GM19463 (cell line): ENCODE results near the gene PROX2.
A peak's percentile ranks its signal among the peaks of the same experiment; 100 is the strongest.

Experiments used
- ATAC-seq: cut with Tn5 transposase; IDR thresholded peaks from one replicate; pipeline ENCODE4 v1.9.1; 2021; ENCODE audit warnings: mild to moderate bottlenecking, moderate library complexity; ENCODE audit not compliant: unreplicated experiment

The PROX2 gene

DNA sequence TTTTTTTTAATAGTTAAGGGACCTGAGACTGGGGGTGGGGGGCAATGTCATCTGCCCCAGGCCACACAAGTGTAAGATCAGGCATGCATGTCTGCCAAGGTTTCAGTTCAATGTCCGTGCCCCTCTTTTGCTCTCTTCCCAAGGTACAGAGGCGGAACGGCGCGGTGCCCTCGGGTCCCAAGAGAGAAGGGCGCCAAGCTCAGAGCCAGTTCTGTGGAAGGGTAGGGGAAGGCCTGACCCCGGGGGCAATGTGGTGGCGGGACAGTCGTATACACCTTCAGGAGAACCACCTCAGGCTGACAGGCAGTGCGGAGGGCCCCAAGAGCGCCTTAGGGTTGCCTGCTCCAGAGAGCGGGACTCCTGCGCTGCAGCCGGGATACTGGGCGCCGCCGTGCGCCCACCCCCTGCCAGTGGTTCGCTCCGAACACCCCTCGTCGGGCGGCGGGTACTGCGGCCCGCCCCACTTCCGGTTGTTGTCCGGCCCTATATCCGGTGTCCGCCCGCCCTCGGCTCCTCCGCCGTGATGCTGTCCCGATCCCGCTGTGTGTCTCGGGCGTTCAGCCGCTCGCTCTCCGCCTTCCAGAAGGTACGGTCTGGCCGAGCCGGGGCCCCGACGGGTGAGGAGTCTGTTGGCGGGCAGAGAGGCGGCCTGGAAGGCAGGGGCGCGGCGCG is 5.6 kb upstream of the PROX2 start, which contains the start of gene DLST:
Gene DLST, plus strand, starts transcription at position 486 of the 672 bp plus-strand sequence. Its CDS starts 38 bp downstream, at position 524.
- ATAC-seq, result peak; percentile 95

DNA sequence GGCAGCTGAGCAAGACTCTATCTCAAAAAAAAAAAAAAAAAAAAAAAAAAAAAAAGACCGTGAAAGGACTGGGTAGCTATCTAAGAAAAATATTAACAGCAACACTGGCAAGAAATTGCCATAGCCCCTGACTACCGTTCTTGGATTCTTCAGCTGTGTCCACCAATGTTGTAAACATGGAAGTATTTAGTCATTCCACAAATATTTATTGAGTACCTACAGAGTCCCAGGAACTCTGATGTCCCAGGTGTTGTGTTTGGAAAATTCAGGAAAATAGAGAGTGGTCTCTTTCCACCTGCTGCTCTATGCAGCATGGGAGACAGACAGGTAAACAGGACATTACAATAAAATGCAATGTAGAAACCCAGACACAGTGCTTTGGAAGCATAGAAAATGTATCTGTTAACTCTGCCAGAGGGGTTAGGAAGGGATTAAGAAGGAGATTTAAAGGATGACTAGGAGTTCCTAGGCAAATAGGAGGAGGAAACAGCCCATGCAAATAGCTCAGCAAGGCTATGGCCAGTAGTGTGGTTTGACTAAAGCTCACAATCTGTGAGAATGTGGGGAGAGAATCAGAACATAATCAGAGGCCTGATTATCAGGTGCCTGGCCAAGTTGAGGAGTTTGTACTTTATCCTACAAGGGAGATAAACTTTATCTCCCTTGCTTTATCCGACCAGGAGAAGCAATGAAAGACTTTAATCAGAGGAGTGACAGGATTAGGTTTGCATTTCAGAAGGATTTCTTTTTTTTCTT is 3.7 kb upstream of the PROX2 start:
- ATAC-seq, result no peak

DNA sequence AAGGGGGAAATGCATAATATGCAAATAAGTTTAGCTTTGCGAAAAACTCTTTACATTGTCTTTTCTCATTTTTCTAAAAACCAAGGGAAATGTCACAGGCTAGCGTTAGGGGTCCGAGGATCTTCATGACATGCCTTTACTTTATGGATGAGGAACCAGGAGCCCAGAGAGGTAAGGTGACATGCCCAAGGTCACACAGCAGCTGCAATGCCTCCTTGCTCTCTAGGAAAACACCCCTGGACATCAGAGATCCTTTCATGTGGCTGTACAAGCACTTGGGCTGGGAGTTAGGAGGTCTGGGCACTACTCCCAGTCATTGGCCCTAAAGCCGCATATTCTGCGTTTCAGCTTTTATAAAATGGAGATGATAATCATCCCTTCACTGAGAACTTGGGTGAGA is 741 bp downstream of the PROX2 start:
- ATAC-seq, result no peak

DNA sequence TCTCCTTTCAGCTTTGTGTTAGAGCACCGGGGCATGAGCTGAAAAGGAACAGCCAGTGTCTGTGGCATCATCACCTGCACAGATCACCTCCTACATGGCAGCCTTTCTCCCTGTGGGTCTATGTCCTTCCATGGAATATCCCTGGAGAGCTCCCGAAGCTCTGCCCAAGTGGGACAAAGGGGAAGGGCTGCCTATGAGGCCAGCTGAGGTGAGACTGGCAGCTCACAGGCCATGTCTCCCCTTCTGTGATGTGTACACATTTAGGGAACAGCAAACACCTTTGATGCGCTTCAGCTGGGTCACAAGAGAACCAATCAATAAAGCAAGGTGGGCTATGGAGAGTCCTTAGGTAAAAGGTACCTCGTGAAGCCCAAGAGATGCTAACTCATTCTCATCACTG is 4.1 kb downstream of the PROX2 start:
- no peak for ATAC-seq

DNA sequence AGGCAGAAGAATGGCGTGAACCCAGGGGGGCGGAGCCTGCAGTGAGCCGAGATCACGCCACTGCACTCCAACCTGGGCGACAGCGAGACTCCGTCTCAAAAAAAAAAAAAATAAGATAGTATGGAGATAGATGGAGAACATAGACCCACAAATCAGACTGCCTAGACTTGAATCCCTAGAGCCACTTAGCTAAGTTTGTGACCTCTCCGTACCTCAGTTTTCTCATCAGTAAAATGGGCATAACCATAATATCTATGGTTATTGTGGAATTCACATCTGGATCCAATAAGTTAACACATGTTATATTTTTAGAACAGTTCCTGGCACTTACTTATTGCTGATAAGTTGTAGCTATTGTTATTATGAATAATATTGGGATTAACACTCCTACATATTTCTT is 7.2 kb downstream of the PROX2 start:
- no peak for ATAC-seq

DNA sequence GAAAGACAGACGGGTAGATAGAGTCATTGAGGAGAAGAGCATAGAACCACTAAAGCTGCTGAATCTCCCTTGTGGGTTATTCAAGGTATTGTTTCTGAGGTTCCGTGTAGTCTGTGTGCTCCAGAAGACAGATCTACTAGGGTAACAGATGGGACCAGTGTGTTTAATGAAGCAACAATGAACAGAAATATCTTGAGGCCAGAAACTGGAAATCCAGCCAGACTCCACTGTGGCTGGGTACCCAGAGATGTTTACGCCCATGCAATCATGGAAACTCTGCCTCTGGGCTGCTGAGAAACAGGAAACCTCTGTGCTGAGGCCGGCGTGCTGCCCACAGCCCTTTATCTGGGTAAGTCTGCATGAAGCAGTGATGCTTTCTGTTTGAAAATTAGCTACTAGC is 8.3 kb downstream of the PROX2 start:
- ATAC-seq, result no peak

DNA sequence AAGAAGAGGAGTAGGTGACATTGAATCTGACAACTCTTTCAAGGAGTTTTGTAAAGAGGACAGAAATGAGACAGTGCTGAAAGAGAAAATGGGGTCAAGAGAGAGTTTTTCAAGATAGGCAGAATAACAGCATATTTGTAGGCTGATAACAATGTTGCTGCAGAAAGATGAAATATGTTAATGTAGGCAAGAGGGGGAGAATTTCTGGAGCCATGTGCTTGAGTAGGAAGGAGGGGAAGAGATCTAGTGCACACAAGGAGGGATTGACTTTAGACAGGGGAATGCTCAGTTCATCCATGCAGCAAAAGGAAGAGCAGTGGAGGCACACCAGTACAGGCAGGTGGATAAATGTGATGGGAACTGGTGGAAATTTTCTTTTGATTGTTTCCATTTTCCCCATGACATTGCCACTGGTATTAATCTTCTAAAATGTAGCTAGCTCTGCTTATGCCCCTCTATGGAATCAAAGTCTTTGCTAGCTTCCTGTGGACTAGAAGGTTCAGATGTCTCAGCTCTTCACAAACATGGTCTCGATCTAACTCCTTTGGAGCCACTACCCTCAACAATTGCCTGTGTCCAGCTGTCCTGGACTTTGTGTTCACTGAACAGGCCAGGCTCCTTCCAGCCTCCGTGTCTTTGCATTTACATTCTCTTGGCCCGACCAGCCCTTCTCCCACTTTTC is 9.1 kb downstream of the PROX2 start:
- no peak for ATAC-seq

DNA sequence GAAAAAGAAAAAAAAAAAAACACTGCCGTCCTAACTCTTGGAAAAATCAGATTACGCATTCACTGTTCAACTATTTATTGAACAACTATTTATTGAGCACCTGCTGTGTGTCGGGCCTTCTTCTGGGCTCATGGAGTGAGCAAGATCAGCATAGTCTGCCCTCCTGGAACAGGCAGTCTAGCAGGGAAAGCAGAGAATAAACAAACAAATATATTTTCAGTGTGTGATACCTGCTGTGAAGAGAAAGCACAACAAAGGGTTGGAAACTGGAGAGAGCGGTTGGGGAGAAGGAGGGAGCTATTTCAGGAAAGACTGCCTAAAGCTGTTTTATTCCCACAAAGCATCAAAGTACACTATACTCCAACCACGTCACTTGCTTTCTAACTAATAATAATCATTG is 10.8 kb downstream of the PROX2 start:
- ATAC-seq, result no peak

DNA sequence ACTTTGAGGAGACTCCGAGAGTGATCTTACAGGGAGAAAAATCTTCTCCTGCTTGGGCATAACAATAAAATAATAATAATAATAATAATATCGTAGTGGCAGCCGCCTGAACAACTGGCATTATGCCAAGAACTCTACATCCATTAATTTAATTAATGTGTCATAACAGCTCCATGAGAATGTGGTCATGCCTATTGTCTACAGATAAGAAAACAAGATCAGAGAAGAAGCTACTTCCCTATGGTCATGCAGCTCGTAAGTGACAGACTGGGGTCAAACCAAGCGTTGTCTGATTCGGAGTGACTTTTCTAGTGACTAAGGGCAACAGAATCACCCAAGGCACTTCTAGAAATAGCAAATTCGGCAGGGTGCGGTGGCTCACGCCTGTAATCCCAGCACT is 11.7 kb downstream of the PROX2 start:
- ATAC-seq, result no peak

DNA sequence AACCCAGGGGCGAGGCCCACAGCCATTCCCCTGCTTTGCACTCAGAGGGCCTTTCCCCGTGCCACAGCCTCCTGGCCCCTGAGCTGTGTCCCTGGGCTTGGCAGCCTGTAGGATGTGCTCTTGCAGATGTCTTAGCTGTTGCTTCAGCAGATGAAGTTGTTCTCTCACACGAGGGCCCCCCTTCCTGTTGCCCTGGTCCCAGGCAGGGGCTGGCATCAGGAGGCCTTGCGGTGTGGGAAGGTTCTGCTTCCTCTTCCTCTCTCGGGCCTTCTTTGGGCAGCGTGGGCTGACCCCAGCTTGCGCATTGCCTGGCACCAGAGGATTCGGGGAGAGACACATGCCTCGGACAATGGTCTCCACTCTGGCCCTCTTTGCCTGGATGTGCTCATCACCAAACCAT is 12.7 kb downstream of the PROX2 start:
- no peak for ATAC-seq

DNA sequence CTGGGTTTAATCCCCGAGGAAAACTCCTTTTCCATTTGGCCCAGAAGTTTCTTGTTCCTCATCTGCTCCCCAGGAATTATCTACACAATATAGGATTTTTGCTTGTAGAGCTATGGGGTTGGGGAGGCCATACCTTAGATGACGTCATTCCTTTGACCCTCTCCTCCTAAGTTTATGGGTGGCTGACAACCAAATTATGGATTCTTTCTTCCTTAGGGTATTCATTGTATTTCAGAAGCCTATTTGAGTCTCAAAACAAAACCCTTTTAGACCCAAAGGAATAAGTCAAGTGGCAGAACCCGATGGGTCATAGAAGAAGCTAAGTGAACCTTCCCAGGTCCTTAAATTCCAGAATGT is 14.2 kb downstream of the PROX2 start:
- no peak for ATAC-seq

DNA sequence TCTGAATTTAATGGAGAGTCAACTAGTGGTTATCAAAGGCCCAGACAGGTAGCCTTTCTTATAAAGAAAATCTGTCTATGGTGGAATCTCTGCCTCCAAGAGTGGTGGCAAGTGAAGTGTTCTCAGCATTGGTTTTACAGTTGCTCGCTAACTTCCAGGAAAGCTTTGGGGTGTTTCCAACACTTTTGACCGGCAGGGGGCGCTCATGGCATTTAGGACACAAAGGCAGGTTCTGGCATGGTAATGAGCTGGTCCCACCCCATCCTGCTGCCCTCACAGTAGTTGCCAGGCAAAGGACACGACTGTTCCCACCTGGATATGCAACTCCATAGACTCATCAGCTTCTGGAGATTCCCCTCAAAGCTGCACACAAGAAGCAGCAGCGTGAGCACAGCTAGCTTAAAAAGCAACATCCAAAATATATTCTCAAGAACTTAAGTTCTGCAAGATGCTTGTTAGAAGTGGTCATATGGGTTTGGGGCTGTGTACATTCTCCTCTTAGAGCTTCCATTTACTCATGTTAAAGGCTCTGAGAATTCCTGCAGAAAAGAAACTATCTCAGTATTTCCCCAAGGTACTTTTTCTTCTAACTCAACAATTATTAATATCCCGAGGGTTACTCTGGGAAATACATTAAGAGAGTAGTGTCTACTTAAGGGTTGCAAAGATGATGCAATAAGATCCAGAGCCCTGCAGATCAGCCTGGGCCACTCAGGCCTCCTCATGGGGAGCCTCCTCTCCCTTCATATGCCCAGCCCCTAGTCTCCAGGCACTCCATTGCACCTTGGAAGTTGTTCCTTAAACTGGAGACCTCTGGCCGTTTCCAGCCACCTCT is 14.8 kb downstream of the PROX2 start:
- no peak for ATAC-seq

DNA sequence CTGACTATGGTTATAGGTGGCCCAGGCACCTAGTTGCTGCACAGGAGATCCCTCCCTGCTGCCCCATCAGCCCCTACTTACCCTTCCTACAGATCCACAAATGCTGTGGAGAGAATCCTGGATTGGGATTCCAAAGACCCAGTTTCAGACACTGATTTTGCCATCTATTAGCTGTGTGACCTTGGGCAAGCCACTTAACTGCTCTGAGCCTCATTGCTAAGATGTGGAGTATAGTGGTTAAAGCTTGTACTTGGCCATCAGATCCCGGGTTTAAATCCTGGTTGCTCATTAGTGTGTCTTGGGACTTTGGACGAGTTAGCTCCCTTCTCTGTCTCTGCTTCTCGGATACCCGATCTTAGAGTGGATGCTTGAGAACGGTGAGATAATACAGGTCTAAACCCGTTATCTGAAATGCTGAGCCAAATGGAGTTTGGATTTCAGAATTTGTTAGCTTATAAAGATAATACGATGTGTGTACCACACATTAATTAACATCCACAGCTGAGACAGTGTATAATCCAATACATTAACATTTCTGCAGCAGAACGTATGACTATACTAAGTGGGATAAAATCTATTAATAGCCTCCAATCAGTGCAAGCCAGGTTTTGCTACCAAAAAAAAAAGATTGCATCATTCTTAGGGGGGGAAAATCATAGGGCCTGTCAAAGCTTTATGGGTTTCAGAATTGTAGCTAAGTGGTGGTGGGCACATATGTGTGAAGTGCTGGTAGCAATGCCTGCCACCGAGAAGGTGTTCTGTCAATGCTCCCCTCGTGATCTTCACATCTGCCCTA is 16.0 kb downstream of the PROX2 start:
- no peak for ATAC-seq

DNA sequence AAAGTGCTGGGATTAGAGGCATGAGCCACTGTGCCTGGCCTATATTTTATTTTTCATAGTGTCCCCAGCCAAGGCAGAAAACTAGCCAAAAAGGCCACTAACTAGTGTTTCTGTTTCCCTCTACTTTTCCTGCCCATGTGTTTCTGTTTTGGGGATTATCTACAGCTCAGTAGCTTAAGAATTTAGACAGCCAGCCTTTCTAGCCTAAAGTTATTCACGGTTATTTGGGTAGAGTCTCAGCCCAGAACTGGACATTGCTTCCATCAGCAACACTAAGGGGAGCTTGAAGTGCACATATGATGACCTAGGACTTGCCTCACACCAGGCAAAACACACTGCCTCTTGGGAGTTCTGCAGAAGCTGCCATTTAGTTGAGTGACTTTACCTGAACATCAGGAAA is 17.9 kb downstream of the PROX2 start:
- ATAC-seq, result no peak

DNA sequence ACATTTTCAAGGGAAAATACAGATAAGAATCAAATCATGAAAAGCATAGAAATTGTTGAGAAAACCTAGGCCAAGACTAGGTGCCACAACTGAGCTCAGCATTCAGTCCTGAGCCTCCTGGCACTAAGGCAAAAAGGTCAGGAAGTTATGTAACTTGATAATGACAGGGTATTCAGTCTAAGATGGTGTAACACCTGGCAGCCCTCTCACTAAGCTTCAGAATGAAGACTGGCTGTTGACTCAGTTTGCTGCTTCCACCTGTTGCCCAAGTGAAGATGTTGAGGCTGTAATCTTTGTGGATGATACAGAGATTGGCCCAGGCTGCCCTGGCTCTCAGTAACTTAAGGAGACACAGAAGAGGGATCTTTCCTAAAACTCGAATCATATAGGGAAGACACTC is 19.6 kb downstream of the PROX2 start:
- ATAC-seq, result no peak

DNA sequence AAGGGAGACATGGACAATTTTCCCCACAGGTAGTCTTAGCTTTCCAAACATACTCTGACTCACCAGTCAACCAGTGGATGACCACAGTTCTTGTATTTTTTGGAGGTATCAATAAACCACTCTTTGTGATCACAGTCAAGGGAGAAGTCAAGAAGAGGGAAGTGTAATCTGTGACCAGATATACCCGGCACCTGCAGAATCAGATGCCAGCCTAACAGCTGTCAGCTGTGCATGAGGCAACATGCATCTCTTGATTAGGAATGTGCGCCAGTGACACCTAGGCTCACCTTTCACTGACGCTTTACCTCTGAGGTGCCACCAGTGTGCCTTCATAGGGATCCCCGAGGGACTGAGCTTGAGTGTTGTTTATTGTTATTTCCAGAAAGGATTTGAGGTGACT is 20.0 kb downstream of the PROX2 start:
- no peak for ATAC-seq

DNA sequence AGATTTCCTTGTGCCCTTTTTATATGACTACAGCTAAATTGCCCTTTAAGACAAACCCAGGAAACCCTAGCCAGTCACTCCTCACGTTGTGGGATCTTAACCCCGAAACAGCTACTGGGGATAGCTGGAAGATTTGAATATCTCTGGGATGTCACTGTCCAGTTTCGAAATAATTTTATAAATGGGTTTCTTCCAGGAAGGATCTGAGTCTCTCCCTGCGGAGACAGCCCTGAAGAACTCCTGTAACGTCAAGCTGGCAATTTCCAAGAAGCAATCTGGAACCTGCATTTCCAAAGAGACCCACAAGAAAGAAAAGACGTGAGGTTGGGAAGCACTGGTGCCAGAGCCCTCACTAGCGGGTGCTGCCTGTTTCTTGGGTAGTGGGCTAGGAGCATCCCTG is 20.9 kb downstream of the PROX2 start:
- no peak for ATAC-seq

DNA sequence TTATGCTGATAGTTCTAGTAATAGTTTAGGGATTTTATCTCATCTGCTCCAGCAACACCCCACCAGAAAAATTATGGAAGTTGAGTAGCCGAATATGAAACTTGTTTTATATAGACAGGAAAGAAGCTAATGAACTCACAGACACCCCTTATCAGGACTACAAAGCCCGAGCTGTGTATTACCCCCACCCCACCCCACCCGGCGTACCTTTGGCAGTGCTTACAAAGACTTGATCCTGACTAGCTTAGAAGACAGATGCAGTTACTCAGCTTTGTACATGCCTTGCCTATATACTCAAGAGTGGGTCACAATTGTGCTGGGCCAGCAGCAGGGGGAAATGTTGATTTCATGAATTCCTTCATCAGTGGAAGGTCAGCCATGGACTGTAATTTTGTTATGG is 22.4 kb downstream of the PROX2 start:
- ATAC-seq, result no peak

DNA sequence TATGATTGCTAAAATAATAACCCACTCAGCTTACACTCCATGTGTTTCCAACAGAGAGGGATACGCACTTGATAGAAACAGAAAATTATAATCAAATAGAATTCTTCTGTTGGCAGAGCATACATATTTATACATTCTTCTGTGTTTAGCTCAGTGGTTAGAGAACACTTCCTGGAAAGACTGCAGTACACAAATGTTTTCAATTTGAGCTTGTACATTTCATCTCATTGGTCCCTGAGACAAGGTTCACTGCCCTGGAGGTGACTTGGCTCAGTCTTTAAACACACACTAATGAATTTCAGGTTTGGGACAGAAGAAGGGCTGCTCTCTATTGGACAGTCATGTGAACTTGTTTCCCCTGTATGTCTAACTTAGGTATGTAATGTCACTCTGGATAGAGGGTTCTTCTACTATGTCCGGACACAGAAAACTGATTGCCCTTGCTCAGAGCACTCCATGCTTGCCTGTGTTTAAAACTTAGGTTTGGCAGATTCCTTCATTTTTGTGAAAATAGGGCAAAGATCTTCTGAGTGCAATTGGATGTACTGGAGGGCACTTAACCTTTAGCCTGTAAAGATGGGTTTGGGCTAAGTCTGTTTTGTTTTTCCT is 22.9 kb downstream of the PROX2 start:
- ATAC-seq, result no peak

DNA sequence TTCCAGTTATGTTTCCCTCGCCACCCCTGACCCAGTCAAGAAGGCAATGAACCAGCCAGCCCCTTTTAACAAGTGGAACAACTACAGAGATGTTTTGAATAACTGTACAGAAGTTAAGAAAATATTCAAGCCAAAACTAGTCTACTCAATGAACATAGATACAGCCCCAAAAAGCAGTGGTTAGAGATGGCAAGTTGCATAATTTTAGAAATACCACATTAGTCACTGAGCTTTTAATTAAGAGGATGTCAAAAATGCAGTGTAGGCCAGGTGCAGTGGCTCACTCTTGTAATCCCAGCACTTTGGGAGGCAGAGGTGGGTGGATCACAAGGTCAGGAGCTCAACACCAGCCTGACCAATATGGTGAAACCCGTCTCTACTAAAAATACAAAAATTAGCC is 27.2 kb downstream of the PROX2 start:
- ATAC-seq, result no peak
